Chondrocyte (in vitro differentiated cells): ENCODE results near the gene EDDM13. TPM values are rescaled to one million over a fixed set of nuclear protein-coding genes. Genes with fewer than 3 reads are reported as not detected.
"Not testable (repeated sequence)": the region's sequence is repeated elsewhere in the genome, so short reads cannot be mapped to it uniquely, and the experiment has no call there.

ENCODE experiments used
- DNase-seq: peaks from one replicate; pipeline ENCODE4 v3.0.0; 2021; ENCODE audit warnings: mixed read lengths, low spot score
- H3K27ac Mint-ChIP-seq: one replicate; pipeline ENCODE4 v1.8.0; 2021; ENCODE audit warnings: mild to moderate bottlenecking, moderate library complexity, mixed read lengths; ENCODE audit not compliant: unreplicated experiment
- H3K27me3 Mint-ChIP-seq: 2 replicates; pipeline ENCODE4 v1.8.0; 2021; ENCODE audit warnings: low read depth, mixed read lengths
- H3K36me3 Mint-ChIP-seq: 2 replicates; pipeline ENCODE4 v1.8.0; 2021; ENCODE audit warnings: low read depth, mixed read lengths
- H3K4me1 Mint-ChIP-seq: 2 replicates; pipeline ENCODE4 v1.8.0; 2021; ENCODE audit warnings: low read depth, mild to moderate bottlenecking, mixed read lengths
- H3K4me3 Mint-ChIP-seq: one replicate; pipeline ENCODE4 v1.8.0; 2021; ENCODE audit warnings: mild to moderate bottlenecking, moderate library complexity, mixed read lengths; ENCODE audit not compliant: unreplicated experiment
- H3K9me3 Mint-ChIP-seq: 2 replicates; pipeline ENCODE4 v1.8.0; 2021; ENCODE audit warnings: low read depth, mixed read lengths
- long read RNA-seq: library from polyadenylated mRNA; stranded (forward); transcript quantifications from one replicate; pipeline ENCODE4 v2.0.0, GENCODE V29; 2021
- total RNA-seq: library from RNA; stranded (reverse); gene quantifications from 3 replicates; pipeline ENCODE4 v1.2.1, GENCODE V29; 2021
- TF ChIP-seq, protein P1 (sequence below): fragments of 200-600 bp; sonication (generic); IDR thresholded peaks from 2 replicates; pipeline ENCODE4 v1.5.0; 2021; ENCODE audit warnings: antibody characterized with exemption, mild to moderate bottlenecking, moderate library complexity

EDDM13 gene, protein sequence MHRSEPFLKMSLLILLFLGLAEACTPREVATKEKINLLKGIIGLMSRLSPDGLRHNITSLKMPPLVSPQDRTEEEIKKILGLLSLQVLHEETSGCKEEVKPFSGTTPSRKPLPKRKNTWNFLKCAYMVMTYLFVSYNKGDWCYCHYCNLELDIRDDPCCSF
- not detected in 3 replicates for total RNA-seq
- long read RNA-seq, partial matches to known transcripts, result 0 of 1 reads
- long read RNA-seq, other reads (novel, unspliced or antisense), result 1 of 1 reads

DNA sequence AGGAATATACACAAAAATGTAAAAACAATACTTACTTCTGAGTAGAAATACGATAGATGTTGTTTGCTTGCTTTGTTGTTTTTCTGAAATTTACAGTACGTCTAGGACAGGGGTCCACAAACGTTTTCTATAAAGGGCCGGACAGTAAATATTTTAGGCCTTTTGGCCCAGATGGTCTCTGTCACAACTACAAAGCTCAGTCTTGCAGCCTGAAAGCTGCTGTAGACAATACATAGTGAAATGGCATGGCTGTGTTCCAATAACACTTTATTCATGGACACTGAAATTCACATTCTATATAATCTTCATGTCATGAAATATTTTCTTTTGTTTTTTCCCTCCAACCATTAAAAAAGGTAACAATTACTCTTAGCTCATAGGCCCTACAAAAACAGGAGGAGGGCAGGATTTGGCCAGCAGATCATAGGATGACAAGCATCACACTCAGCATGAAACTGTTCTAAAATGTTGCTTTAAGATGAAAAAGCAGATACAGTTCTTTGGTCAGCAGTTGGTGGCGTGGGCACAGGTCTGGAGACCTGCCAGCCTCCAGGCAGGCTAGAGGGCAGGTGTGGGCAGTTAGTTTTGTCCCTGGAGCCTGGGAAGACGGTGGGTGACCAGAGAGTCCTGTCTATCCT, at the start of gene EDDM13:
Gene EDDM13 (plus strand): TSS at position 588 of the 638 bp plus-strand sequence. CDS start 87 bp downstream, outside the sequence.
- H3K4me1 Mint-ChIP-seq, result peaks cover 4% of the 10 kb centered on the region
- H3K27ac Mint-ChIP-seq, result no peak within 1 kb of the TSS
- peaks cover 17% of the 10 kb centered on the region for H3K9me3 Mint-ChIP-seq
- no peaks in the 10 kb centered on the region for H3K27me3 Mint-ChIP-seq
- no peak for DNase-seq
- TF ChIP-seq, protein P1, sequence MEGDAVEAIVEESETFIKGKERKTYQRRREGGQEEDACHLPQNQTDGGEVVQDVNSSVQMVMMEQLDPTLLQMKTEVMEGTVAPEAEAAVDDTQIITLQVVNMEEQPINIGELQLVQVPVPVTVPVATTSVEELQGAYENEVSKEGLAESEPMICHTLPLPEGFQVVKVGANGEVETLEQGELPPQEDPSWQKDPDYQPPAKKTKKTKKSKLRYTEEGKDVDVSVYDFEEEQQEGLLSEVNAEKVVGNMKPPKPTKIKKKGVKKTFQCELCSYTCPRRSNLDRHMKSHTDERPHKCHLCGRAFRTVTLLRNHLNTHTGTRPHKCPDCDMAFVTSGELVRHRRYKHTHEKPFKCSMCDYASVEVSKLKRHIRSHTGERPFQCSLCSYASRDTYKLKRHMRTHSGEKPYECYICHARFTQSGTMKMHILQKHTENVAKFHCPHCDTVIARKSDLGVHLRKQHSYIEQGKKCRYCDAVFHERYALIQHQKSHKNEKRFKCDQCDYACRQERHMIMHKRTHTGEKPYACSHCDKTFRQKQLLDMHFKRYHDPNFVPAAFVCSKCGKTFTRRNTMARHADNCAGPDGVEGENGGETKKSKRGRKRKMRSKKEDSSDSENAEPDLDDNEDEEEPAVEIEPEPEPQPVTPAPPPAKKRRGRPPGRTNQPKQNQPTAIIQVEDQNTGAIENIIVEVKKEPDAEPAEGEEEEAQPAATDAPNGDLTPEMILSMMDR, result no peak
- H3K4me3 Mint-ChIP-seq, result no peak within 1 kb of the TSS
- peaks cover 6% of the 10 kb centered on the region for H3K36me3 Mint-ChIP-seq

DNA sequence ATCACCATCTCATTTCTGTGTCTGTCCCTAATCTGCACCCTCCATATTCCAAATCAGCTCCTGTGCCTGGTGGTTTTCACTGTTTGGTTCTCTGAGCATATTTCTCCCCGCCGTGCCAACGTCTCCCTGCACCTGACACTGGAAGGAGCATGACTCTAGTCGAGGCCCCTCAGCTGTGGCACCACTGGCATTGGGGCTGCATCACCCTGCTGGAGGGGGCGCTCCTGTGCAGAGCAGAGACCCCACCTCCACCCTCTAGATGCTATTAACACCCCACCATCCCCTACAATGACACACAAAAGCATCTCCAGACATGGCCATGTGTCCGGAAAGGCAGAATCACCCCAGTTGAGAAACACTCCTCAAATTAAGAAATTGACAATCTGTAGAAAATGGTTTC, 49.6 kb upstream of the EDDM13 start:
- TF ChIP-seq, protein P1, result no peak
- Mint-ChIP-seq H3K4me1 (no peaks in the 10 kb centered on the region), H3K27me3 (no peaks in the 10 kb centered on the region), H3K4me3 (no peak overlapping the region), H3K9me3 (peaks cover 22% of the 10 kb centered on the region), H3K27ac (no peak overlapping the region), H3K36me3 (peaks cover 5% of the 10 kb centered on the region)
- no peak for DNase-seq

DNA sequence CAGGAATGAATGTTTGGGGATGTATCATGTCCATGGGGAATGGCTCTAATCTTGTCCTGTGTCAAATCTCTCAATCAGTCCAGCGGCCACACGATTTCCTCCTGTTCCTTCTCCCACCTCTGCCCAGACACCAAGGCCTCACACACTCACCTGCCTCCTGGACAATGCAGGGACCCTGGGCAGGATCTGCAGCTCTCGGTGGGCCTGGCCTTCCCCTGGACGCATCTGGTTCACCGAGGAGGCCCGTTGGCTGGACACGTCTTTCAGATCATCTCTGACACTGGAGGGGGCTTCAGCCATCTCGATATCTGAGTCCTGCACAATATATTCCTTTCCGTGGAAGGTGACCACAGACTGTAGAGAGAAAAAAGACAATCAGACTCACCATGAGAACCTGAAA, 49.1 kb upstream of the EDDM13 start:
- Mint-ChIP-seq H3K27ac (no peak overlapping the region), H3K4me3 (no peak overlapping the region), H3K36me3 (peaks cover 5% of the 10 kb centered on the region), H3K9me3 (peaks cover 20% of the 10 kb centered on the region), H3K27me3 (no peaks in the 10 kb centered on the region), H3K4me1 (no peaks in the 10 kb centered on the region)
- TF ChIP-seq, protein P1, result no peak
- DNase-seq, result no peak

DNA sequence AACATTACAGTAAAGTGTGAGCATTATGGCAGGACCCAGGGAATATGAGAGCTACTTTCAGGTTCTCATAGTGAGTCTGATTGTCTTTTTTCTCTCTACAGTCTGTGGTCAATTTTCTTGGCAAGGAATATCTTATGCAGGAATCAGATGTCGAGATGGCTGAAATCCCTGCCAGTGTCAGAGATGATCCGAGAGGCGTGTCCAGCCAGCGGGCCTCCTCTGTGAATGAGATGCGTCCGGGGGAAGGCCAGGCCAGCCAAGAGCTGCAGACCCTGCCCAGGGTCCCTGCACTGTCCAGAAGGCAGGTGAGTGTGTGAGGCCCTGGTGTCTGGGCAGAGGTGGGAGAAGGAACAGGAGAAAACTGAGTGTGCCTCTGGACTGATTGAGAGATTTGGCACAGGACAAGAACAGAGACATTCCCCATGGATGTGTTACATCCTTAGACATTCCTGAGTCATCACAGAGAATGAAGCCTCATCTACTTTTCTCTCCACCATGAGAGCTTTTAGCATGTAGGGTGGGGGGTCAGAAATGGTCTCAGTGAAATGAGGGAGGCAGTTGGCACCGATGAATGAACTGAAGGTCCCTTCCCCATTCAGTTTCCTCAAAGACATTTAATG, 27.3 kb upstream of the EDDM13 start:
- no peaks in the 10 kb centered on the region for H3K4me1 Mint-ChIP-seq
- H3K27me3 Mint-ChIP-seq, result no peaks in the 10 kb centered on the region
- no peaks in the 10 kb centered on the region for H3K36me3 Mint-ChIP-seq
- no peak overlapping the region for H3K27ac Mint-ChIP-seq
- H3K4me3 Mint-ChIP-seq, result no peak overlapping the region
- TF ChIP-seq, protein P1, result no peak
- no peak for DNase-seq
- H3K9me3 Mint-ChIP-seq, result peaks cover 15% of the 10 kb centered on the region

DNA sequence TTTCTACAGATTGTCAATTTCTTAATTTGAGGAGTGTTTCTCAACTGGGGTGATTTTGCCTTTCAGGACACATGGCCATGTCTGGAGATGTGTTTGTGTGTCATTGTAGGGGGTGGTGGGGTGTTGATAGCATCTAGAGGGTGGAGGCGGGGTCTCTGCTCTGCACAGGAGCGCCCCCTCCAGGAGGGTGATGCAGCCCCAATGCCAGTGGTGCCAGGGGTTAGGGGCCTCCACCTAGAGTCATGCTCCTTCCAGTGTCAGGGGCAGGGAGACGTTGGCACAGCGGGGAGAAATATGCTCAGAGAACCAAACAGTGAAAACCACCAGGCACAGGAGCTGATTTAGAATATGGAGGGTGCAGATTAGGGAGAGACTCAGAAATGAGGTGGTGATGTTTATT, 26.8 kb upstream of the EDDM13 start:
- not testable (repeated sequence) for H3K36me3 Mint-ChIP-seq, H3K4me3 Mint-ChIP-seq, H3K27ac Mint-ChIP-seq, H3K4me1 Mint-ChIP-seq, H3K27me3 Mint-ChIP-seq, DNase-seq
- H3K9me3 Mint-ChIP-seq, result peaks cover 13% of the 10 kb centered on the region

DNA sequence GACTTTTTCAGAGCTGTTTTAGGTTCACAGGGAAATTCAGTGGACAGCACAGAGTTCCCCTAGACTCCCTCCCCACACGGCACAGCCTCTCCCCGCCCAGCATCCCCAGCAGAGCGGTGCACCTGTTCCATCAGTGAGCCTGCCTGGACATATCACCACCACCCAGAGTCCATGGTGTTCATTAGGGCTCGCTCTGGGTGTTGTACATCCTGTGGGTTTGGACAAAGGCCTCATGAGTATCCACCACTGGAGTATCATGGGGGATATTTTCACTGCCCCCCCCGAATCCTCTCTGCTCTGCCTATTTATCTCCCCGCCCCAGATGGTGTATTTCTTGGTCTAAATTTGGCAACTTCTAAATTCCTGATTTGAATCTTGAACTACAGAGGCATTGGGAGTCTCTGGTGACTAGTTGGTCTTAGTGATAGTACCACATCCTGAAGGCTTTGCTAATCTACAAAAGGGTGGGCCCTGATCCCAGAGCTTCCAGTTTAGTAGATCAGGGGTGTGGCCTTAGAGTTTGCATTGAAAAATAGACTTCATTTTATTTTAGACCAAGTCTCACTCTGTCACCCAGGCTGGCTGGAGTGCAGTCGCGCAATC, 23.7 kb upstream of the EDDM13 start:
- H3K4me1 Mint-ChIP-seq, H3K4me3 Mint-ChIP-seq, H3K27me3 Mint-ChIP-seq, H3K36me3 Mint-ChIP-seq, H3K27ac Mint-ChIP-seq, DNase-seq: not testable (repeated sequence)
- H3K9me3 Mint-ChIP-seq, result peaks cover 14% of the 10 kb centered on the region
